GM12865 (cell line): ENCODE data around the gene PRDM13.

Experiments
- DNase-seq: peaks from one replicate; pipeline ENCODE4 v3.0.0; 2010; ENCODE audit warnings: low read depth
- H3K4me3 ChIP-seq: 2 replicates; pipeline ENCODE4 v1.5.1; 2011; ENCODE audit warnings: mild to moderate bottlenecking, low read depth, low read length, control low read depth
- CTCF ChIP-seq: IDR thresholded peaks from 2 replicates; pipeline ENCODE4 v1.5.1; 2011; ENCODE audit warnings: low read length, control low read depth, low read depth, inconsistent platforms; ENCODE audit not compliant: insufficient read depth; ENCODE audit errors: missing control alignments

PRDM13 gene

GRCh38 chr6:99575544-99576227, 30.9 kb upstream of the PRDM13 start:
- DNase-seq = no peak
- TF ChIP-seq CTCF = no peak
- no peak overlapping the region for H3K4me3 ChIP-seq

- TF ChIP-seq CTCF = no peak
- DNase-seq = no peak
- H3K4me3 ChIP-seq = no peak overlapping the region
Measured at GRCh38 chr6:99579781-99580180, 26.9 kb upstream of the PRDM13 start.

GRCh38 chr6:99587792-99588191, 18.8 kb upstream of the PRDM13 start:
- no peak overlapping the region for H3K4me3 ChIP-seq
- DNase-seq = no peak
- no peak for TF ChIP-seq CTCF

- DNase-seq = peak; percentile 88
- TF ChIP-seq CTCF = peak; percentile 86
Measured at GRCh38 chr6:99588618-99589289, 17.9 kb upstream of the PRDM13 start.

GRCh38 chr6:99589290-99589672, 17.4 kb upstream of the PRDM13 start:
- TF ChIP-seq CTCF = no peak
- no peak for DNase-seq

More at GRCh38 chr6:99588618-99589289, 17.9 kb upstream of the PRDM13 start:
- peak overlapping the region; percentile 67 for H3K4me3 ChIP-seq

GRCh38 chr6:99589907-99590493, 16.6 kb upstream of the PRDM13 start:
- no peak for TF ChIP-seq CTCF
- DNase-seq = no peak
- H3K4me3 ChIP-seq = no peak overlapping the region

More at GRCh38 chr6:99589290-99589672, 17.4 kb upstream of the PRDM13 start:
- H3K4me3 ChIP-seq = peak overlapping the region; percentile 67
